Fibroblast of the aortic adventitia (primary cell): ENCODE data around the gene MBTPS2. TPM values are rescaled to one million over a fixed set of nuclear protein-coding genes. Genes with fewer than 3 reads are reported as not detected.

Source experiments
- DNase-seq: peaks from one replicate; pipeline ENCODE4 v3.0.0-alpha.2; 2010; ENCODE audit warnings: low read depth
- H3K4me3 ChIP-seq: 2 replicates; pipeline ENCODE4 v1.5.1; 2011; ENCODE audit warnings: low read depth, mild to moderate bottlenecking, control low read depth, low read length, moderate library complexity
- CTCF ChIP-seq: IDR thresholded peaks from 2 replicates; pipeline ENCODE4 v1.5.1; 2011; ENCODE audit warnings: mild to moderate bottlenecking, low read length, control low read depth, inconsistent platforms; ENCODE audit not compliant: insufficient read depth
- small RNA-seq: library from RNA; depleted of rRNA; stranded (forward); fragments of <200 nt; gene quantifications from one replicate; pipeline ENCODE3, GENCODE V24; 2012
- total RNA-seq: library from RNA; depleted of rRNA; stranded (reverse); fragments of >200 nt; gene quantifications from 2 replicates; pipeline ENCODE4 v1.2.3, GENCODE V29; 2012; ENCODE audit warnings: low replicate concordance

Gene MBTPS2
- total RNA-seq, 1 donor, result 12.9 TPM

GRCh38 chrX:21930986-21931385 lies 91.6 kb downstream of the MBTPS2 start:
- no peak overlapping the region for H3K4me3 ChIP-seq
- no peak for DNase-seq
- no peak for TF ChIP-seq CTCF

GRCh38 chrX:21932292-21933002 lies 93.0 kb downstream of the MBTPS2 start:
- no peak overlapping the region for H3K4me3 ChIP-seq
- peak; percentile 94 for DNase-seq
- no peak for TF ChIP-seq CTCF

GRCh38 chrX:21933077-21933476 lies 93.7 kb downstream of the MBTPS2 start:
- H3K4me3 ChIP-seq, result no peak overlapping the region
- TF ChIP-seq CTCF, result no peak
- DNase-seq, result no peak

GRCh38 chrX:21934414-21934813 lies 95.0 kb downstream of the MBTPS2 start:
- DNase-seq, result no peak
- TF ChIP-seq CTCF, result no peak

More at GRCh38 chrX:21934414-21934813, 95.0 kb downstream of the MBTPS2 start:
- H3K4me3 ChIP-seq, result no peak overlapping the region

Small RNAs within 50 kb of the gene (small RNA-seq; reads per million reads assigned to genes)
- gene U73479.1, result not detected

Other genes with a start within 250 kb of the MBTPS2 start
- gene KLHL34, start 181.3 kb upstream of the MBTPS2 start, total RNA-seq, result not detected in 2 replicates
- gene SMPX, start 81.5 kb upstream of the MBTPS2 start, total RNA-seq, result not detected in 2 replicates
- gene YY2, start 16.4 kb downstream of the MBTPS2 start, total RNA-seq, result 0.16 and 2.4 TPM in 2 replicates
- gene SMS, start 101.1 kb downstream of the MBTPS2 start, total RNA-seq, result 46.3 and 214 TPM in 2 replicates
- 5.6 and 6.7 TPM in 2 replicates for gene PHEX, start 192.7 kb downstream of the MBTPS2 start, total RNA-seq